ENCODE data around the gene LRRC71. TPM values are rescaled to one million over a fixed set of nuclear protein-coding genes. Genes with fewer than 3 reads are reported as not detected.

Gene LRRC71
- total RNA-seq, 2 donors from 2014 or later = not detected

DNA sequence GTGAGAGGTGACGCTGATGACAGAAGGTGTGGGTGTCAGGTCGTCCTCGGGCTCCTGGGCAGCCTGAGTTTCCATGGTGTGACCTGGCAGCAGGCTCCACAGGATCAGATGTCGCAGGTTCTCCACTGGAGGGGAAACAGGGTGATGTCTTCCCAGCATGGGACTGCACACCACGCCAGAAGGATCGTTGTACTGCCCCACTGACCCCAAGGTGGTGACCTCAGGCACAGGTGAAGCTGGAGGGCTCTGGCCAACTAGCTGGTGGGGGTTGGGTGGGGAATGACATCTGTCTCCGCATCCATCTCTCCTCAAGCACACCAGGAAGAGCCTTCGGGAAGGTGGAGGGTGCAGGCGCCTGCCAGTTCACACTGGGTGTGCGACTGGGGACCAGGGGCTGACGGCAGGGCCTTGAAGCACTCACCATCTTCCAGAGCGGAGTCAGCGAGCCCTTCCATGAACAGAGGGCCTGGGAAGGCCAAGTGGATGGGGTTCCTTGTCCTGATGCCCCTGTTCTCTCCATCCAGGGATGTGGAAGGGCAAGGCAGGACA, 19.4 kb downstream of the LRRC71 start:
- Histone ChIP-seq H3K9ac (ENCODE audit: extremely low read depth, low read length, poor library complexity, severe bottlenecking) (no peak overlapping the region), H3K4me1 (ENCODE audit: control insufficient read depth, insufficient read depth, low read length) (no peaks in the 10 kb centered on the region), H3K27ac (ENCODE audit: low read depth, low read length) (no peak overlapping the region), H3K27me3 (ENCODE audit: control insufficient read depth, insufficient read depth, low read length, poor library complexity, severe bottlenecking) (no peaks in the 10 kb centered on the region), H3K36me3 (ENCODE audit: control insufficient read depth, insufficient read depth, low read length) (peaks cover 88% of the 10 kb centered on the region), H3K4me3 (ENCODE audit: low read length) (no peak overlapping the region), H3K9me3 (ENCODE audit: control insufficient read depth, low read length) (no peaks in the 10 kb centered on the region)
- TF ChIP-seq CTCF (conservative IDR thresholded peaks at IDR 0.05) = no peak
- no peak for DNase-seq
- WGBS, 2 experiments (ENCODE audit: insufficient coverage in 1 of 2, insufficient read length in 1 of 2) = 93 to 99% methylated on average over 10 to 13 of the region's 13 CpGs
- Mint-ChIP-seq H3K27ac (no peak overlapping the region), H3K4me1 (no peaks in the 10 kb centered on the region), H3K27me3 (ENCODE audit: insufficient read depth) (no peaks in the 10 kb centered on the region), H3K4me3 (no peak overlapping the region), H3K36me3 (ENCODE audit: low read depth) (peaks cover 76% of the 10 kb centered on the region), H3K9me3 (no peaks in the 10 kb centered on the region)

DNA sequence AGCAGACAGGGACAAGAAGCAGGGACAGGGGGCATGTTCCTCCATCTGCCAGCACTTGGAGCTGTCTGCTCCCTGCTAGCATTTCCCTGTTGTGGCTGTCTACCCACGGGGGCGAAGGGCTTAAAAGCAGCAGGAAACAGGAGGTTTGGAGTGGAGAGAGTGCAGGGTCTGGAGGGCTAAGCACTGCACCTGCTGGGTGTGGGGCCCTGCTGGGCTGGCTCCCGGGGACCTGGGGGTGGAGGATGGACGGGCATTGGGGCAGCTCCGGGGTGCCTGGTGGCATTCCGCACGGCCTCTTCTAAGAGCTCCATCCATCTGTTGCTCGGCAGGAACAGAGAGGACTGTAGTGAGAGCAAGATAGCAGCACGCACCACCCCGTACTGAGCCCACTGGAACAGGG, 21.2 kb downstream of the LRRC71 start:
- H3K27me3 Mint-ChIP-seq (ENCODE audit: insufficient read depth) = no peaks in the 10 kb centered on the region
- peaks cover 91% of the 10 kb centered on the region for H3K36me3 ChIP-seq (ENCODE audit: control insufficient read depth, insufficient read depth, low read length)
- no peaks in the 10 kb centered on the region for H3K27me3 ChIP-seq (ENCODE audit: control insufficient read depth, insufficient read depth, low read length, poor library complexity, severe bottlenecking)
- no peaks in the 10 kb centered on the region for H3K4me1 Mint-ChIP-seq
- H3K4me3 Mint-ChIP-seq = no peak overlapping the region
- no peaks in the 10 kb centered on the region for H3K9me3 ChIP-seq (ENCODE audit: control insufficient read depth, low read length)
- DNase-seq = no peak
- H3K36me3 Mint-ChIP-seq (ENCODE audit: low read depth) = peaks cover 81% of the 10 kb centered on the region
- H3K9ac ChIP-seq (ENCODE audit: extremely low read depth, low read length, poor library complexity, severe bottlenecking) = no peak overlapping the region
- TF ChIP-seq CTCF (conservative IDR thresholded peaks at IDR 0.05) = no peak
- 93 to 100% methylated on average over 6 to 10 of the region's 10 CpGs for WGBS, 2 experiments (ENCODE audit: insufficient coverage in 1 of 2, insufficient read length in 1 of 2)
- H3K9me3 Mint-ChIP-seq = no peaks in the 10 kb centered on the region
- no peaks in the 10 kb centered on the region for H3K4me1 ChIP-seq (ENCODE audit: control insufficient read depth, insufficient read depth, low read length)
- H3K27ac Mint-ChIP-seq = no peak overlapping the region
- H3K4me3 ChIP-seq (ENCODE audit: low read length) = no peak overlapping the region
- no peak overlapping the region for H3K27ac ChIP-seq (ENCODE audit: low read depth, low read length)

- H3K4me1 ChIP-seq (ENCODE audit: control insufficient read depth, insufficient read depth, low read length) = no peaks in the 10 kb centered on the region
- H3K9ac ChIP-seq (ENCODE audit: extremely low read depth, low read length, poor library complexity, severe bottlenecking) = no peak overlapping the region
- WGBS, 2 experiments (ENCODE audit: insufficient coverage in 1 of 2, insufficient read length in 1 of 2) = 86% methylated on average over 3 of the region's 3 CpGs; no CpG with 5 or more reads in 1 of the 2 experiments
- peaks cover 91% of the 10 kb centered on the region for H3K36me3 ChIP-seq (ENCODE audit: control insufficient read depth, insufficient read depth, low read length)
- DNase-seq = no peak
- no peak overlapping the region for H3K27ac ChIP-seq (ENCODE audit: low read depth, low read length)
- H3K4me3 ChIP-seq (ENCODE audit: low read length) = no peak overlapping the region
- no peak overlapping the region for H3K27ac Mint-ChIP-seq
- no peaks in the 10 kb centered on the region for H3K9me3 Mint-ChIP-seq
- H3K36me3 Mint-ChIP-seq (ENCODE audit: low read depth) = peaks cover 81% of the 10 kb centered on the region
- H3K4me3 Mint-ChIP-seq = no peak overlapping the region
- H3K27me3 ChIP-seq (ENCODE audit: control insufficient read depth, insufficient read depth, low read length, poor library complexity, severe bottlenecking) = no peaks in the 10 kb centered on the region
- TF ChIP-seq CTCF (conservative IDR thresholded peaks at IDR 0.05) = no peak
- no peaks in the 10 kb centered on the region for H3K27me3 Mint-ChIP-seq (ENCODE audit: insufficient read depth)
- no peaks in the 10 kb centered on the region for H3K4me1 Mint-ChIP-seq
- H3K9me3 ChIP-seq (ENCODE audit: control insufficient read depth, low read length) = no peaks in the 10 kb centered on the region
Measured at GRCh38 chr1:156942176-156942575, 21.7 kb downstream of the LRRC71 start.
